Lower leg skin (tissue), 4 donors: ENCODE results near the gene DPH1. TPM values are rescaled to one million over a fixed set of nuclear protein-coding genes. Genes with fewer than 3 reads are reported as not detected.

Experiments used
- DNase-seq, 2 donors: peaks; one replicate each; pipeline ENCODE4 v3.0.0-alpha.2; 2019; ENCODE audit warnings: low spot score in 2 of 2
- H3K4me3 ChIP-seq: fragments of 200-600 bp; sonication (generic); 2 replicates; pipeline ENCODE4 v1.5.1; 2017; ENCODE audit warnings: mild to moderate bottlenecking, low read depth; ENCODE audit not compliant: poor library complexity, severe bottlenecking
- POLR2A ChIP-seq, 2 donors: fragments of 450-650 bp; IDR thresholded peaks; one replicate each; pipeline ENCODE4 v1.6.1; 2016 to 2017; ENCODE audit warnings: antibody characterized with exemption in 2 of 2, mild to moderate bottlenecking in 1 of 2, moderate library complexity in 1 of 2
- WGBS, 2 donors: methylation state at CpG; one replicate each; pipeline ENCODE4 v1.1.5; 2018; 5-methylcytosine and 5-hydroxymethylcytosine counted together
- intact Hi-C: fragments of 100-400 bp; cut with DNase I; formaldehyde crosslinking; loops from one replicate; pipeline ENCODE4 v1.15.0; 2023; ENCODE audit warnings: low total_unique reads
- total RNA-seq, 4 donors: library from RNA; depleted of rRNA; stranded (reverse); fragments of >200 nt; gene quantifications; one replicate each; pipeline ENCODE4 v1.1.0, GENCODE V29; 2016
- TF ChIP-seq, protein P1 (sequence below), 3 donors: fragments of 450-650 bp; IDR thresholded peaks; one replicate each; pipeline ENCODE4 v1.5.1; 2016; ENCODE audit warnings: antibody characterized with exemption in 3 of 3, mild to moderate bottlenecking in 3 of 3, moderate library complexity in 2 of 3

DPH1 gene
- total RNA-seq, 4 donors from 2014 or later, result 50.4 to 80.0 (median 61.2) TPM

DNA sequence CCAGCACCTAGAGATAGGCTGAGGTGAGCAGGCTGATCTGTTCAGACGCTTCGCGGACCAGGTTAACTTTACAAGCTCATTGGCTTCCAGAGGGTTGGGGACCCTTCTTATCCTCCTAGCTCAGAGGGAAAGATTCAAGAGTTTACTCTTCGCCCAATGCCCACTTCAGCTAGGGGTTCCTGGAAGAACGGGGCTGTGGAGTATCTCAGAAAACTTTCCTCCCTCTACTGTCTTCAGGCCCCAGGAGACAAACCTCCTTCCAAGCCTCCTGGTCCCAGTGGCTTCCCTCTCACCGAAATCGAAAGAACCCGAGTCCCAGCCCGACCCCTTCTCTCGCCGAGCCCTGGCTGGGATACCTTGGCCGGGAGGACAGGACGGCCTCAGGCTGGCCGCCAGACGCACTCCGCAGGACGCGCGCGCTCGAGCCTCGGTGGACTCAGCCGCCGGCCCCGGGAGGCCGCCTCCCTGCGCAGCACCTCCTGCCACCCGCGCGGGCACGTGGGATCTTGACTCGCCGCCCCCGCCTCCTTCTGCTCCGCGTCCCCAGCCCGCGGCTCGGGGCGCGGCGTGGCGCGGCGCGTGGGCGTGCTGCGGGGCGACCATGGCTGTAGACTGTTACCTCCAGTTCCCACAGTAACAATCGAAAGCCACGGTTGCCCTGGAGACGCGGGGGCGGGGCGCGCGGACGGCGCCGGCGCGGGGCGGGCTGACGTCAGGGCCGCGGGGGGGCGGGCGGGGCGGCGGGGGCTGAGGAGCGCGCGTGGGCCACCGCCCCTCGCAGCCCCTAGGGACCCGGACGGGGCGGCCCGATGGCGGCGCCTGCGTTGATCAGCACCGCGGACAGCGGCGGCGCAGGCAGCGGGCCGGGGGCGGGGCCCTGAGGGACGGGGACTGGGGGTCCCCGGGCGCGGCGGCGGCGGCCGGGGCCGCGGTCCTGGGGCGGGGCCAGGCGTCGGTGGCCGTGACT, 19.7 kb downstream of the DPH1 start:
- peak overlapping the region; percentile 57 for H3K4me3 ChIP-seq
- peak; percentile 79 to 97 for DNase-seq
- 5 to 10% methylated on average over 12 to 28 of the region's 104 CpGs for WGBS, 2 donors
- TF ChIP-seq, protein P1, sequence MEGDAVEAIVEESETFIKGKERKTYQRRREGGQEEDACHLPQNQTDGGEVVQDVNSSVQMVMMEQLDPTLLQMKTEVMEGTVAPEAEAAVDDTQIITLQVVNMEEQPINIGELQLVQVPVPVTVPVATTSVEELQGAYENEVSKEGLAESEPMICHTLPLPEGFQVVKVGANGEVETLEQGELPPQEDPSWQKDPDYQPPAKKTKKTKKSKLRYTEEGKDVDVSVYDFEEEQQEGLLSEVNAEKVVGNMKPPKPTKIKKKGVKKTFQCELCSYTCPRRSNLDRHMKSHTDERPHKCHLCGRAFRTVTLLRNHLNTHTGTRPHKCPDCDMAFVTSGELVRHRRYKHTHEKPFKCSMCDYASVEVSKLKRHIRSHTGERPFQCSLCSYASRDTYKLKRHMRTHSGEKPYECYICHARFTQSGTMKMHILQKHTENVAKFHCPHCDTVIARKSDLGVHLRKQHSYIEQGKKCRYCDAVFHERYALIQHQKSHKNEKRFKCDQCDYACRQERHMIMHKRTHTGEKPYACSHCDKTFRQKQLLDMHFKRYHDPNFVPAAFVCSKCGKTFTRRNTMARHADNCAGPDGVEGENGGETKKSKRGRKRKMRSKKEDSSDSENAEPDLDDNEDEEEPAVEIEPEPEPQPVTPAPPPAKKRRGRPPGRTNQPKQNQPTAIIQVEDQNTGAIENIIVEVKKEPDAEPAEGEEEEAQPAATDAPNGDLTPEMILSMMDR (IDR thresholded peaks at IDR 0.05), result no peak
- no peak for TF ChIP-seq POLR2A (IDR thresholded peaks at IDR 0.05)
- intact Hi-C loops, result no loop called here

DNA sequence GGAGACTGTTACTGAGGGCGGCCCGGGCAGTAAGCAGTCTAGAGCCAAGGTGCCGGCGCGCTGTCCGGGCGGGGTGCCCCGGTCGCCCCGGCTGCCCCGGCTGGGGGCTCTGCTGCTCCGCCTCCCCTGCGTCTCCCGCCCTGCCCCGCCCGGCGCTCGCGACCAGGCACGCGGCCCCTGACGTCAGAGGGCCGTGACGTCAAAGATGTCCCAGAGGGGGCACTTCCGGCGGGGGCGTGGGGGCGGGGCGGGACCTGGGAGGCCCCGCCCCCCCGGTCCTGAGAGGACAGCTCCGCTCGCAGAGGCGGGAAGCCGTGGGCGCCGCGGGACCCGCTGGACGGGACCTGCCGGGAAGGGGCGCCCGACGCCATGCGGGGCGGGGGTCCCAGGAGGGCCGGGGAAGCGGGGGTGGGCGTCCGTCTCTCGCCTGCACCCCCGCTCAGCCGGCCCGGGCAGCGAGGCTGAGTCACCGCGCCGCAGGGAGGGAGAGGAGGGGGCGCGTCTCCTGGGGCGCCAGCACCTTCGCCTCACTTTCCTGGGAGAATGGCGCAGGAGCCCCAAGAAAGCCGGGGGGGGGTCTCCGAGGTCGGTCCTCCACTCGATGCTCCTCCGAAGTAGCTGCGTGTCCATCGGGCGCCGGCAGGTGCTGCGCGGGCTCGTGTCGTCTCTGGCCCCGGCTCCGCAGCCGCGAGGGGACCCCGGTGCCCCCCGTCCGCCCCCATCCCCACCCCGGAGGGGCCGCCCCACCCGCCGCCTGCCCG, 20.5 kb downstream of the DPH1 start:
- intact Hi-C loops, result no loop called here
- 2% methylated on average over 10 to 26 of the region's 88 CpGs for WGBS, 2 donors
- peak overlapping the region; percentile 27 for H3K4me3 ChIP-seq
- no peak for TF ChIP-seq POLR2A (IDR thresholded peaks at IDR 0.05)
- TF ChIP-seq, protein P1 (IDR thresholded peaks at IDR 0.05), result no peak
- no peak for DNase-seq

DNA sequence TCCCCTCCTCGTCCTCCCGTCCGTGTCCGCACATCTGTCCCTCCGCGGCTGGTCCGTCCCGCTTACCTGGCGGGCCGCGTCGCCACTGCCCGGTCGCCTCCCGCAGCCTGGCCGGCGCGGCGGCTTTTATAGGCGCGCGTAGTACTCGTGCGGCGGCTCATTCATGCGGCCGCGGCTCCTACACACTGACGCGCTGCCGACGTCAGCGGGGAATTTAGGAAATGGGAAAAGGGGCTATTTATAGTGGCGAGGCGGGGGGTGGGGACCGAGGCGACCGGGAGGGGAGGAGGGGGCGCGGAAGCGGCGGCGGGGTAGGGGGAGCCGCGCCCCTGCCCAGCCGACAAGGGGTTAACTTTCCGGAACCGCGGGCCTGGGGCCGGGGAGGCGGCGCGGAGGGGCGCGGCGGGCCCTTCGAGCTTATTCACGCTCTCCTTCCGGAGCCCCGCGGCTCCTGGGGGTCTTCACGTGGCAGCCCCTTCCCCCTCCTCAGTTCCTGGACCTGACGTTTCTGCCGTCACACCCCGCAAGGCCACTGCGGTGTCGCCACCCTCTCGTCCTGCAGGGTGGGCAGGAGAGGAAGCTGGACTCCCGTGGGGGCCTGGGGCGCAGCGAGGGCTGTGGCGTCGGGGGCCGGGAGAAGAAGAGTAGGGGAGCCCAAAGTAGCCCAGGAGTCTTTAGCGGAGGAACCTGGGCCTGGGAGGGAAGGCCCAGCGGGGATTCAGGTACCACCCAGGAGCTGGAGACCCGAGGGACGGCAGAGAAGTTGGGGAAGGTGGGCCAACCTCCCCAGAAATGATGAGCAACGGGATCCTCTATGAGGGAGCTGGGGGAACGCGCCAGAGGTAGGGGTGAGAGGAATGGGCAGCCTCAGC, 21.3 kb downstream of the DPH1 start:
- no peak for TF ChIP-seq POLR2A (IDR thresholded peaks at IDR 0.05)
- TF ChIP-seq, protein P1 (IDR thresholded peaks at IDR 0.05), result no peak
- DNase-seq, result no peak

DNA sequence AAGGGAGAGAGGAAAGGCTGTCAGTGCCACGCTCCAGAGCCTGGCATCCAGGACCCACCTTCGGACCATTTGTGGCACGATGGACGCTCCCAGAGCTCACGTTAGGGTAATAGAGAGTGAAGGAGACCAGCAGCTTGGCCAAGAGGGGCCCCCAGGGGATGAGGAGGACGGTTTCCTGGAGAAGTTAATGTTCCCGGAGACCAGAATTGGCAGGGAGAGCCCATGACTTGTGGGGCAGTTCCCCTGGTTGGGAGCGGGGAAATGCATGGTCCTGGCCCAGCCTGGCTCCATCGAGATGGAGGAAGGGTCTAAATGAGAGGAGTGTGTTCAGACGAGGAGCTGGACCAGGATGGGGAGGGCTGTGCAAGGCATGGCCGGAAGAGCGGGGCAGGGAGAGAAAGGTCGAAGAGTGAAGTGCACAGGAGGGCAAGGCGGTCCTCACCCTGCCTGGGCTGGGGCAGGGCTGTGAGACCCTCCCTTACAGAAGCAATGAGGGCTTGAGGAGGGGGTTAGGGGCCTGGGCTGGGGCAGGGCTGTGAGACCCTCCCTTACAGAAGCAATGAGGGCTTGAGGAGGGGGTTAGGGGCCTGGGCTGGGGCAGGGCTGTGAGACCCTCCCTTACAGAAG, 22.1 kb downstream of the DPH1 start:
- intact Hi-C loops, result no loop called here
- no peak overlapping the region for H3K4me3 ChIP-seq
- 59 to 64% methylated on average over 14 of the region's 14 CpGs for WGBS, 2 donors

More for the DNA sequence above, 21.3 kb downstream of the DPH1 start:
- H3K4me3 ChIP-seq, result no peak overlapping the region
- WGBS, 2 donors, result 19 to 31% methylated on average over 19 to 39 of the region's 81 CpGs
- intact Hi-C loops, result no loop called here

More for the DNA sequence above, 22.1 kb downstream of the DPH1 start:
- TF ChIP-seq POLR2A (IDR thresholded peaks at IDR 0.05), result no peak
- TF ChIP-seq, protein P1 (IDR thresholded peaks at IDR 0.05), result no peak
- no peak for DNase-seq
